GM18870 (cell line): ENCODE measurements around the gene COL4A4.
A peak's percentile ranks its signal among the peaks of the same experiment; 100 is the strongest.
"Not testable (repeated sequence)": the region's sequence is repeated elsewhere in the genome, so short reads cannot be mapped to it uniquely, and the experiment has no call there.

Experiments
- ATAC-seq: cut with Tn5 transposase; IDR thresholded peaks from one replicate; pipeline ENCODE4 v1.9.1; 2021; ENCODE audit warnings: moderate library complexity; ENCODE audit not compliant: unreplicated experiment

COL4A4 gene

GRCh38 chr2:227163998-227164762, at the start of gene COL4A4, which contains the start of gene COL4A3:
TSS of gene COL4A4 (minus strand) at chr2:227164205. CDS start at chr2:227147483, 16,722 bp downstream.
TSS of gene COL4A3 (plus strand) at chr2:227164624. CDS start at chr2:227164727, 103 bp downstream.
- ATAC-seq, result peak; percentile 26

DNA sequence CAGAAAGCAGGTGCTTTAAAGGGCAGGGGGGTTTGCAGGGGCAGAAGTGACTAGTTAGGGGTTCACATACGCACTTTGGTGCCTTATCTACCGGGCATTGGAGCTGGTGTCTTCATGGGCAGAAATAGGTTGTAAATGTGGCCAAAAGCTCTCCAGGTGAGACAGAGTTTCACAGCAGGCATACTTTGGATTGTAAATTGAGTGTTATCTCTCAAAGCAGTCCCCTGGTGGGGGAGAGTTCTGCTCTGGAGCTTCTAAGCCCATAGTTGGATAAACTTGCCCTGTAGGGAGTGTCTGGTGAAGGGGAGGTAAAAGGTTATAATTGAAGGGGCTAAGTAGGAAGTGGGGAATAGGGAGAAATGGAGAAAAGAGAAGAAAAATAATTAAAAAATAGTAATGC, 43.6 kb upstream of the COL4A4 start:
- ATAC-seq, result no peak

GRCh38 chr2:227206406-227206805, 42.4 kb upstream of the COL4A4 start:
- no peak for ATAC-seq

DNA sequence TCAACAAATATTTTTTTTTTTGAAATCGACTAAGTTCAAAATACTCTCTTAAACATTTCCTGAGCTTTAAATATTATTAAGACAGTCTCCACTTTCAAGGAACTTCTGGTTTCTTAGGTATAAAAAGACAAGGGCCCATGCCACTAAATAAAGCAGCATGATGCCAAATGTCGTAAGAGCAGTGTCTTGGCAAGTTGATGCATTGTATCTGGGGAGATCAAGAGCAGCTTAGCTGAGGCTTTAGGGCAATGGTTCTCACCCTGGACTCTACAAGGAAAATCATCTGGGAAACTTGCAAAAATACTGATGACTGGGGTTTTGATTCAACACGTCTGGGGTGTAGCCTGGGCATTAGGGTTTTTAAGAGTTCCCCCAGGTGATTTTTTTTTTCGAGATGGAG, 41.7 kb upstream of the COL4A4 start:
- ATAC-seq, result no peak

GRCh38 chr2:227204452-227204851, 40.4 kb upstream of the COL4A4 start:
- no peak for ATAC-seq

DNA sequence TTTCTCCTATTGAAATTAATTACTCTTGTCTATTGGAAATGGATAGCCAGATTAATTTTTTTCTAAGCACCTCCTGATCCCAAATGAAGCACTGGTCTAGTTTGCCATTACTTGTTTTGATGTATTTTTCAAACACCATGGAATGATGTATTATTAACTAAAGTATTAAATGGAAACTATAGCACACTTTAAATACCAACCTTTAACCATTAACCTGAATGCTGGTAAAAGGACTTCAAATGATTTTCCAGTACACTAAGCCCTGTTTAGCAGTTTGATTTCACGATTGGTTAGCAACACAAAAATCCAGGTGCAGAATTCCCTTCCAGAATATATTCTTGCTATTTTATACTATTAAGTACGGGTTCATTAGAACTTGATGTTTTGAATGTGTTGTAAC, 37.8 kb upstream of the COL4A4 start:
- ATAC-seq, result no peak

- ATAC-seq, result no peak
Observed at GRCh38 chr2:227198866-227199265, 34.9 kb upstream of the COL4A4 start.

DNA sequence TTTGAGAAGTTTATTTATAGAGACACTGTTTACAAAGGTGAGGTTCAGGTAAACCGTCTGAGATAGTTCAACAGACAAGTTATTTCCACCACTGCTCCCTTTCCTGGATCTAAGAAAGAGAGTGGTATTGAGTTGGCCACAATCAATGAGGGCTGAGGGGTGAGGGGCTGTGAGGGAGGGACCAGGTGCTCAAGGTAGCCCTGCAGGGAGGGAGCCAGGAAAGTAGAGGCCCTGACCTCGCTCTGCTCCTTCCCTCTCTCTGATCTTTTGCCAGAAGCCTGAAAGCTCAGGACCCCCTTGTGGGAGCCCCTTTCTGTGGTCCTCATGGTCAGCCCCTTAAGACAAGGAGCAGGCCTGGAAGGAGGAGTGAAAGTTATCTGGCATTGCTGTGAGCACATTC, 30.2 kb upstream of the COL4A4 start:
- ATAC-seq, result no peak

DNA sequence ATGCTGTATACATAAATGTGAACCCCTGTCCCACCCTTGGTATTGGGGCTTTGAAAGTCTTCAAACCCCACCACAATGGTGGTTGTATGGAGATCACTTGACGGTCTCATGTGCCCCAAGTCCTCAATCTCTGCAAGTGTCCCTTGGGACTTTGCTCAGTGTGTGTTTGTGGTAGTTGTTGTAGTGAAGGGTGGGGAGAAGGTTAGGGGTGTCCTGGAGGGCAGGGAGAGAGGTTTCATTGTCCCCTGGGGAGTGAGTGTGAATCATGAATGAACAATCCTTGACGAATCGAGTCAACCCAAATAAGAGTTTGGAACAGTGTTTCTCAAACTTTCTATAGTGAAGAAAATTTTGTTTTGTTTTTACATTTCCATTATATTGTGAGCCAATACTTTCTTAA, 28.5 kb upstream of the COL4A4 start:
- ATAC-seq, result no peak

DNA sequence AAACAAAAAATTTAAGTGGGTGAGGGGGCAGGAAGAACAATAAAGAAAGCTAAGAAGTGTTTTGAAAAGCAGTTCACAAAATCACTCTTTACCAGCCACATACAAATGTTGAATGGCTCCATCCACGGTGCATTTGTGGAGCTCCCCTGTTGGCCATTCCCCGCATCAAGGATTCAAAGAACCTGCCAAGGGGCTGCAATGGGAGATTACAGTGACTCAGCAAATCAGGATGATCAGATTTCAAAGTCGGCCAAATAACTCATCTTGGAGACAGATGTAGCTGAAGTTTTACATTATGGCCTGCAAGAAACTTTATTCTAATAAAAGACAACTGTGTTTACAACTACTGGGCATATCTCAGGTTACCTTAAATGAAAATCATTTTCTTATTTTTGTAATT, 27.4 kb upstream of the COL4A4 start:
- no peak for ATAC-seq

- ATAC-seq, result peak; percentile 56
Observed at GRCh38 chr2:227188292-227188691, 24.3 kb upstream of the COL4A4 start.

- no peak for ATAC-seq
Observed at GRCh38 chr2:227186751-227187150, 22.7 kb upstream of the COL4A4 start.

DNA sequence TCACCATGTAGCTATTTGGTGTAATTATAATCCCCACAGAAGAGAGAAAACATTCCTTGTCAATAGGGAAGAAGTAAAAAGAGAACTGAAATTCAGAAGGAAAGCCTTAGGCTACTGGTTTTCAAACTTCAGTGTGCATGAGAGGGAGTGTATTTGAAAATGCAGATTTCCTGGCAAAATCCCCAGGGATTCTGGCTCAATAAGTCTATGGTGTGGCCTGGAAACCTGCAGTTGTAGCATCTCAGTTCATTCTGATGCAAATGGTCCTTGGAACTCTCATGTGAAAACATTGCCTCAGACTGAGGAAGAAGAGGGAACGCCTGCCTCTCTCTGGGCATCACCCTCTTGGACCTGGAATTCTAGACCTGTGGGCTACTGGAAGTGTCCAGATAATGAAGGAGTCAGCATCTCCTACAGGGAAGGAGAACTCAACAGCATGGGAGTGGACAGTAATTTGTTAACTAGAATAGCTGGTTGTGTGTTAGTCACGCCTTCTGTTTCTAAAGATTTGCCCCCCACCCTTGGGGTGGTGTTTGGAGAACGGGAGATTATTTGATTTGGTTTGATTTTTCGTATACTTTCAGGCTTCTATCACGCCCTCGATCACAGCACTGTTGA, 21.7 kb upstream of the COL4A4 start:
- no peak for ATAC-seq

DNA sequence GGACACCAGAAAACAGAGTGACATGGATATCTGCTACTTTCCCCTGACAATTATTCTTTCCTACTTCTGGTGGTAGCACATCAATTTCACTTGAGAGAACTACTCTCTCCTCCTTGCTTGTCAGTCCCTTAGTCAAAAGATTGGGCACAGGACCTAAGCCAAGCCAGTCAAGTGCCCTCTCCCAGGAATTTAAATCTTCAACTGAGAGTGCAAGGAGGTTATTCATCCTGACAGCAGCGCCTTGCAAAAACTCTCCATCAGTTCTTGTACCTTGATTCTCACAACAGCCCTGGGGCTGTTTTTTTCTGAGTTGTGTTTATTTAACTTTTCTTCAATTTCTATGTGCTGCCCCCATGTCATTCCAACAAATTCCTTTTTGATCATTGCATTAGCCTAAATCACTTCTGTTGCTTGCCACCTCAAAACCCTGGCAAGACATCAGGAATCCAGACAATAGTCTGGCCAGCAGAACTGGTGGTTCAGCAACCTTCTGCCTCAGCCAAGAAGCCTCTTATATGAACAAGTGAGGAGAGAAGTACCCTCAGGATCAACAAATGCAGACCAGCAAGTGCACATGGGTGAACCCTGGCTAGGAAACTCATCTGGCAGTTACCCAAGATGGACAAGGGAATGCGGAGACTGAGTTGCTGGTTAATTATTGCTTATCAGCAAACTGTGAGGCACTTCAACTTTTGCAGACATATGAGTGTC, 19.8 kb upstream of the COL4A4 start:
- ATAC-seq, result no peak

DNA sequence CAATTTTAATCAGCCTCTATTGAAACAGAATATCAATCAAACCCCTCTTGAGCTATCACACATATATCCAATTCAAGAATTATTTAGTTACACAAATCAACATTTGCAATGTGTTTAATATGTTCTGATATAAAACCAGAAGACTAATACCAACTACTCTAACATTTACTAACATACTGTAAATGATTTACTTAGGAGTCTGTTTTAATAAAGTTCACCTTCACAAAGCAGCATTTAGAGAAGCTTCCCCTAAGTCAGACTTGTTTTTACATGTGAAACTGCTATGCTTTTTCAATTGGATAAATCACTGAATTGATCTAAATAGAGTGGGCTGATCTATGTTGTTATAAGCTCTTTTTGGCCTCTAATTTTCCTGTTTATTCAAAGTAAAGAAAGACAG, 18.8 kb upstream of the COL4A4 start:
- ATAC-seq, result no peak

- no peak for ATAC-seq
Observed at GRCh38 chr2:227180770-227181169, 16.8 kb upstream of the COL4A4 start.

- ATAC-seq, result no peak
Observed at GRCh38 chr2:227179988-227180685, 16.1 kb upstream of the COL4A4 start.

DNA sequence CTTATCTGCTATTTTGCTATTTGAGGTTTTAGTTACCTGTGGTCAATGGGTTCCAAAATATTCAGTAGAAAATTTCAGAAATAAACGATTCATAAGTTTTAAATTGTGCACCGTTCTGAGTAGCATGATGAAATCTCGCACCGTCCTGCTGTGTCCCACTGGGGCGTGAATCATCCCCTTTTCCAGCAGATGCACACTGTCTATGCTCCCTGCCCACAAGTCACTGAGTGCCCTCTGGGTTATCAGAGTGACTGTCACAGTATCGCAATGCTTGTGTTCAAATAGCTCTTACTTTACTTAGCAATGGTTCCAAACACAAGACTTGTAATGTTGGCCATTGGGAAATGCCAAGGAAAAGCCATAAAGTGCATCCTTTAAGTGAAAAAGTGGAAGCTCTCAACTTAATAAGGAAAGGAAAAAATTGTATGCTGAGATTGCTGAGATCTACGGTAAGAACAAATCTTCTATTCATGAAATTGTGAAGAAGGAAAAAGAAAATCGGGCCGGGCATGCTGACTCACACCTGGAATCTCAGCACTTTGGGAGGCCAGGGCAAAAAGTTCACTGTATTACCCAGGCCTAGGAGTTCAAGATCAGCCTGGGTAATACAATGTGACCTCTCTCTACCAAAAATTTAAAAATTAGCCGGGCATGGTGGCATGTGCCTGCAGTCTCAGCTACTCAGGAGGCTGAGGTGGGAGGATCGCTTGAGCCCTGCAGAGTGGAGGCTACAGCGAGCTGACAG, 13.8 kb upstream of the COL4A4 start:
- no peak for ATAC-seq

- ATAC-seq, result not testable (repeated sequence)
Observed at GRCh38 chr2:227171779-227172178, 7.8 kb upstream of the COL4A4 start.

DNA sequence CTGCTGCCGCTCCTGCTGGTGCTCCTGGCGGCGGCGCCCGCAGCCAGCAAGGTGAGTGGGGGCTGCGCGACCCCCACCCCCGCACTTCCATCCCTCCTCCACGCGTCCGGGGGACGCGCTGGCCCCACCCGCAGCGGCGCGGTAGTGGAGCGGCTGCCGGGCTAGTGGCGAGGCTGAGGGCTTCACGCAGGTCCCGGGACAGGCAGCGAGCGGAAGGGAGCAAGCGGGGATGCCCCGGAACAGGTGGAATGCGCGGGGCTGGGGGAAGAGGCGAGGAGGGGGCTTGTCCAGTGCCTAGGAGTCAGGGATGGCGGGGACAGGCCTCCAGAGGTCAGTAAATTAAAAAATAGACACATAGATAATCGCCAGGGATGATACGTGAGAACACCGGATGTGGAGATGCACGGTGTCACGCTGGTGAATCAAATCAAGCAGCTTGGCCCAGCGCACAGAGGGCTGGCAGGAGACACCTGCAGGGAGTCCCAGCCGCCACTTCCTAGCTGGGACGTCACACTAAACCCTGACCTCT, 822 bp upstream of the COL4A4 start:
- peak; percentile 81 for ATAC-seq
